Activated naive CD8-positive, alpha-beta T cell treated with anti-CD3 and anti-CD28 coated beads, Interleukin-2, amount 10 ng/mL, durations not matched to agents 7 days and 5 days (primary cell): ENCODE measurements around the gene NRXN2. TPM values are rescaled to one million over a fixed set of nuclear protein-coding genes. Genes with fewer than 3 reads are reported as not detected.

Source experiments
- ATAC-seq: fragments of 150-1000 bp; cut with Tn5 transposase; one replicate; pipeline ENCODE4 v1.10.0; 2021; ENCODE audit warnings: low read depth, moderate library complexity
- POLR2A ChIA-PET: fragments of 350-600 bp; sonication (Branson Sonifier 250); formaldehyde crosslinking; loops from one replicate; lab custom pipeline; 2021; ENCODE audit warnings: antibody characterized with exemption; lab: Charles Lee
- DNase-seq: peaks from one replicate; pipeline ENCODE4 v3.0.0; 2021
- H3K27ac Mint-ChIP-seq: one replicate; pipeline ENCODE4 v1.8.0; 2022; ENCODE audit warnings: mild to moderate bottlenecking, mixed read lengths
- H3K27me3 Mint-ChIP-seq: one replicate; pipeline ENCODE4 v1.8.0; 2022; ENCODE audit warnings: mild to moderate bottlenecking, moderate library complexity, mixed read lengths
- H3K36me3 Mint-ChIP-seq: one replicate; pipeline ENCODE4 v1.8.0; 2021; ENCODE audit warnings: mild to moderate bottlenecking, mixed read lengths
- H3K4me1 Mint-ChIP-seq: one replicate; pipeline ENCODE4 v1.8.0; 2021; ENCODE audit warnings: mixed read lengths
- H3K4me3 Mint-ChIP-seq: one replicate; pipeline ENCODE4 v1.8.0; 2022; ENCODE audit warnings: mild to moderate bottlenecking, moderate library complexity, mixed read lengths
- H3K9me3 Mint-ChIP-seq: one replicate; pipeline ENCODE4 v1.8.0; 2021; ENCODE audit warnings: mixed read lengths
- total RNA-seq, 2 experiments: library from RNA; stranded (reverse); gene quantifications; one replicate each; pipeline ENCODE4 v1.2.3, GENCODE V29; 2021

Gene NRXN2
- total RNA-seq, 2 experiments from 2014 or later, result 0.36 TPM; not detected in 1

DNA sequence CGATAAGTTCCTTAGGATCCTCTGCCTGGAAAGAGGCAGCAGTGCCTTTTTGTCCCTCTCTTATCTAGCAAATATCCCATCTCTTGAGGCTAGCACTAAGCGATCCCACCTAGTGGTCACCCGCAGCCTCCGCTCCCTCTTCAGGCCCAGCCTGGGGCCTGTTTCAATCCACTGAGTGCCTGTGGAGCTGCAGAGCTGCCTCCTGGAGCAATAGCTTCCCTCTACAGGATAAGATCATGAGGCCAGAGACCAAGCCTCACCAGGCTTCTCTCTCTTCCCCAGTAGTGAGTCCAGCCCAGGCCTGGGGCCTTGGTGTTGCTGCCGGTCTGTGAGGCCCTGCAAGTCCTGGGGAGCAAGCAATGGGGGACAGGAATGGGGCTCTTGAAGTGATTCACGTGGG lies 66.1 kb downstream of the NRXN2 start:
- Mint-ChIP-seq H3K27ac (no peak overlapping the region), H3K4me1 (peaks cover 4% of the 10 kb centered on the region), H3K27me3 (peaks cover 11% of the 10 kb centered on the region), H3K36me3 (no peaks in the 10 kb centered on the region), H3K9me3 (no peaks in the 10 kb centered on the region), H3K4me3 (no peak overlapping the region)
- ATAC-seq (no peak), DNase-seq (no peak)
- POLR2A ChIA-PET, result no interaction called here

GRCh38 chr11:64655941-64656601 lies 66.9 kb downstream of the NRXN2 start:
- POLR2A ChIA-PET, result no interaction called here
- H3K27ac Mint-ChIP-seq, result no peak overlapping the region
- H3K27me3 Mint-ChIP-seq, result peaks cover 8% of the 10 kb centered on the region
- H3K36me3 Mint-ChIP-seq, result no peaks in the 10 kb centered on the region
- H3K4me3 Mint-ChIP-seq, result no peak overlapping the region
- no peaks in the 10 kb centered on the region for H3K9me3 Mint-ChIP-seq
- peaks cover 4% of the 10 kb centered on the region for H3K4me1 Mint-ChIP-seq
- DNase-seq (no peak), ATAC-seq (no peak)

- H3K4me1 Mint-ChIP-seq, result peaks cover 4% of the 10 kb centered on the region
- H3K27ac Mint-ChIP-seq, result no peak overlapping the region
- H3K4me3 Mint-ChIP-seq, result no peak overlapping the region
- ATAC-seq, result no peak
- peaks cover 8% of the 10 kb centered on the region for H3K27me3 Mint-ChIP-seq
- DNase-seq, result no peak
- POLR2A ChIA-PET, result no interaction called here
- H3K9me3 Mint-ChIP-seq, result no peaks in the 10 kb centered on the region
- no peaks in the 10 kb centered on the region for H3K36me3 Mint-ChIP-seq
These were observed 67.9 kb downstream of the NRXN2 start for GRCh38 chr11:64654958-64655541.

- DNase-seq (no peak), ATAC-seq (no peak)
- Mint-ChIP-seq H3K27me3 (peaks cover 8% of the 10 kb centered on the region), H3K36me3 (no peaks in the 10 kb centered on the region), H3K27ac (no peak overlapping the region), H3K4me3 (no peak overlapping the region), H3K4me1 (peaks cover 4% of the 10 kb centered on the region), H3K9me3 (no peaks in the 10 kb centered on the region)
- POLR2A ChIA-PET, result no interaction called here
These were observed 68.6 kb downstream of the NRXN2 start for GRCh38 chr11:64654439-64654838.

DNA sequence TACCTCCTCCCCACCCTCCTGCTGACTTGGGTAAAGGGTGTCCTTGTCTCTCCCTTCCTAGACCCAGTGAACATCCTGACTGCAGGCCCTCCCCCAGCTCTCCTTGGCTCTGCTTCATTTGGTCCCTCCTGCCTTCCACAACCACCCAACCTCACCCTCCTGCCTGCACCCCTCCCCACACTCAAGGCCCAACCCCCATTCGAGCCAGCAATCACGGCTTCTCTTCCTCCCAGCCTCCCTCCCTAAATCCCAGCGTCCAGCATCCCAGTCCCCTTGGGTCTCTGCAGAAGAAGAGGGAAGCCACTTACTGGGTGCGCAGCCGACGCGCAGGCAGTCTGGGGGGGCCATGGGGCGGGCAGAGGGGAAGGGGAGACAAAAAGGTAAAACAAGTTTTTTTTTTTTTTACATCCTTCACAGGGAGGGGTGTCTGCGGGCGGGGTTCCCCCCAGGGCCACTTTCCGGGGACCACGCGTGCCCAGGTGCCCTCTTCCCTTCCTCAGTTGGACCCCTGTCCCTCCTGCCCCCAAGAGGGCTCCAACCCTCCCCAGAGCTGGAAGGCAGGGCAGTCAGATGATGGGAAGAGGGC lies 69.5 kb downstream of the NRXN2 start:
- ATAC-seq (no peak), DNase-seq (no peak)
- peaks cover 4% of the 10 kb centered on the region for H3K4me1 Mint-ChIP-seq
- POLR2A ChIA-PET, result no interaction called here
- H3K4me3 Mint-ChIP-seq, result no peak overlapping the region
- H3K9me3 Mint-ChIP-seq, result no peaks in the 10 kb centered on the region
- no peaks in the 10 kb centered on the region for H3K36me3 Mint-ChIP-seq
- H3K27me3 Mint-ChIP-seq, result peaks cover 11% of the 10 kb centered on the region
- H3K27ac Mint-ChIP-seq, result no peak overlapping the region

DNA sequence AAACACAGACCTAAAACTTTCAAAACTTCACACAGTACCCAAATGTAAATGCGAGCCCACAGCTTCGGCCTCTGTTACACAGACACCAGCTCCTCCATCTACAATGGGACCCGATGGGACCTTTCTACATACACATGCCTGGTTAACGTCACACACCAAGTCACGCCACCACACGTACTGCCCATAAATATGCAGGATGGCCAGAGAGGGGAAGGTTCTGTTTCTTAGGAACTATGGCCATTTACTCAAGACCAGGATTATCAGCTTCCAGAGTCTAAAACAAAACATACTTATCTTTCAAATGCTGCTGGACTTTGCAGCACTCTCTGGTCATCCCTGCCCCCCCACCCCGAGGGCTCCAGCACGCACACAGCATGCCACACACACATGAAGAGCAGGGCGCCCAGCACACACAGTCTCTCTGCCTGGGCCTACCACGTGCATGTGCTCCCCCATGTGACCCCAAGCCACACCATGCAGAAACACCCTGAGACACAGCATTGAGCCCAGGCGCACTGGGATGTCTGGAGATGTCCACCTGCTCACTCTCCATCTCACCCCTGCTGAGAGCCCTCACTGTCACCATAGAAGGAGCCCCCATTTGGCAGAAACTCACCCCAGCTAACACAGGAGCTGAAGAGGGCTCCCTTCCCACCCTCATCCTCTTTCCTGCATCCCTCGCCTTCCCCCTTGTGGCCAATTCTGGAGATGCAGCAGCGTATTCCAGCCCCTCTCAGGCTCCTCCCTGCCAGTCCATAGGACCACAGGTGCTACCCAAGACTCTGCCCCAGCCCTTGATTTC lies 70.2 kb downstream of the NRXN2 start:
- Mint-ChIP-seq H3K9me3 (no peaks in the 10 kb centered on the region), H3K27me3 (peaks cover 11% of the 10 kb centered on the region), H3K4me1 (peaks cover 4% of the 10 kb centered on the region), H3K4me3 (no peak overlapping the region), H3K27ac (no peak overlapping the region), H3K36me3 (no peaks in the 10 kb centered on the region)
- POLR2A ChIA-PET, result no interaction called here
- ATAC-seq (peak; percentile 78), DNase-seq (peak; percentile 80)

- POLR2A ChIA-PET, result no interaction called here
- no peak for DNase-seq
- Mint-ChIP-seq H3K9me3 (no peaks in the 10 kb centered on the region), H3K27me3 (peaks cover 14% of the 10 kb centered on the region), H3K4me3 (no peak overlapping the region), H3K36me3 (no peaks in the 10 kb centered on the region), H3K27ac (no peak overlapping the region), H3K4me1 (peaks cover 2% of the 10 kb centered on the region)
- ATAC-seq, result no peak
These were observed 72.0 kb downstream of the NRXN2 start for GRCh38 chr11:64650923-64651523.

GRCh38 chr11:64649291-64649697 lies 73.7 kb downstream of the NRXN2 start:
- Mint-ChIP-seq H3K9me3 (no peaks in the 10 kb centered on the region), H3K4me3 (no peak overlapping the region), H3K27me3 (peaks cover 21% of the 10 kb centered on the region), H3K27ac (no peak overlapping the region), H3K4me1 (peaks cover 5% of the 10 kb centered on the region), H3K36me3 (no peaks in the 10 kb centered on the region)
- DNase-seq (no peak), ATAC-seq (no peak)
- POLR2A ChIA-PET, result interaction anchor here (1.4 kb wide), 1 partner anchor 344 kb away, joined by 3 read pairs; the partner anchor contains the start of gene ESRRA

DNA sequence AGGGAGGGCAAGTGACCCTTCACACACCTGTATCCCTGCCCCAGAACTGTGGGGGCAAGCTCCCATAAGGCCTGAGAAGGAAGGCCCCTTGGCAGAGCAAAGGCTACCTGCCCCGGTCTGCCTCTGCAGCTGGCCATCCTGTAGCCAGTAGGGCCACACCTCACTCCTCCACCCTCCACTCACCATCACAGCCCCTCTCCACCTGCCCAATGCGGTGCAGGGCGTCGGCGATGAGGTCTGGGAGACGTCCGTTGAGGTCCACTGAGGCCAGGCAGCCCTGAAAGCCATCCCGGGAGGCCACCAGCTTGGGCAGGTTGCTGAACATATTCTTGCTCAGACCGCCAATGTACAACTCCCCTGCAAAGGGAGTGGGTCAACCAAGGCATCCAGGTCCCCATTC lies 74.4 kb downstream of the NRXN2 start:
- H3K27me3 Mint-ChIP-seq, result peaks cover 27% of the 10 kb centered on the region
- no peak overlapping the region for H3K27ac Mint-ChIP-seq
- no peaks in the 10 kb centered on the region for H3K36me3 Mint-ChIP-seq
- peaks cover 7% of the 10 kb centered on the region for H3K4me1 Mint-ChIP-seq
- H3K9me3 Mint-ChIP-seq, result no peaks in the 10 kb centered on the region
- ATAC-seq (no peak), DNase-seq (no peak)
- no peak overlapping the region for H3K4me3 Mint-ChIP-seq
- POLR2A ChIA-PET, result no interaction called here

DNA sequence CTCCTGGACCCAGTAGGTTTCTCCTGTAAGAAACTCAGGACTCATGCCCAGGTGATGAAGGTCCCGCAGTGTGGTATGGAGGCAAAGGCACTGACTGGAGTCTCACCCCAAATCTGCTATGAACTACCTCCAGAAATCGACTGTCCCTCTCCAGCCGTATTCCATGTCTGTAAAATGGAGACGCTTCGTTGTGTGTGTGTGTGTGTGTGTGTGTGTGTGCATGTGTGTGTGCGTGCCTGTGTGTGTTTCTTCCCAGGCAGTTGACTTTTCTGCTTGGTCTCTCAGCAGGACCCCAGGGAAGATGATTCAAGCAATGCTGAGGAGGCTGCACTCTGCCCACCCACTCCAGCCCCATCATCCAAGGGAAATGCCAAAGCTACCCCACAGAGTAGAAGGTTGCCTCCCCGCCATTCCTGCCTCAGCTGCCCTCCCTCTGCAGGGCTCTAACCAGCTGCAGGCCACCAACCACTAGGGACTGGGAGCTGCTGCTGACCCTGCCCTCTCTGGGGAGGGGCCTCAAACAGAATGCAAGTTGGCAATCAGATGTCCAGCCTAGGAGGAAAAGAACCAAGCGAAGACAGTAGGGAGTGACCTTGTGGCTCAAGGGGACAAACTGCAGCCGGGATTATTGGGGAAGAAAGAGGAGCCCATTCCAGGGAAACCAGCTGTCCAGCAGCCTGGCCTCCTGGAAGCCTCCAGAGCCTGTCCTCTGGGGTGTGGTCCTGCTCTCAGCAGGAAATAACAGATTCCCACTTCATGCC lies 75.8 kb downstream of the NRXN2 start:
- Mint-ChIP-seq H3K27ac (no peak overlapping the region), H3K4me3 (no peak overlapping the region), H3K36me3 (no peaks in the 10 kb centered on the region), H3K9me3 (no peaks in the 10 kb centered on the region), H3K4me1 (peaks cover 4% of the 10 kb centered on the region), H3K27me3 (peaks cover 29% of the 10 kb centered on the region)
- no peak for ATAC-seq
- POLR2A ChIA-PET, result no interaction called here
- DNase-seq, result no peak

DNA sequence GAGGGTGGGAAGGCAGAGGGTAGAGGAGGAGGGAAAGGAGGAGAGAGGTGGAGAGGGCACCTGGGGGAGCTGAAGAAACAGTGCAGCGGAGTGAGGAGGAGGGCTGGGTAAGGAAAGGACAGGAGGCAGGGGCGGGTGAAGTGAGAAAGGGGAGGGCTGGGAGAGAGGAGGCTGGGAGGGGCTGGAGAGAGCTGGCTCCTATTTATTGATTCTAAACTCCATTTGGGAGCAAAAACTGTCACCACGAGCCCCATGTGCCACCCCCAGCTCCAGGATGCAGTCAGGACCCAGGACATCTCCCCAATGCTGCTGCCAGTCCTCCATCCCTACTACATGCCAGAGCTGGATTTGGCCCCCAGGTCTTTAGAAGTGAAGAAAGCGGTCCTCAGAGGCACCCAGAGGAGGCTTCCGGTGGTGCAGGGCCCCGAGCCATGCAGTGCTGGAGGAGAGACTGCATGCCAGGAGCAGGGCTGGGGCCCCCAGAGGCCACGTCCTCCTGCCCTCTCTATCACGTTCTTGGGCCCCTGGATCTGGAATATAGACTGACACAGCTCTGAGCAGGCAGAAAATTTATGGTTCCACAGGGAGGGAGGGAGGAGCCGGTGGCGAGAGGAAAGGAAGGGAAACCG lies 78.2 kb downstream of the NRXN2 start:
- POLR2A ChIA-PET, result no interaction called here
- no peak overlapping the region for H3K4me3 Mint-ChIP-seq
- ATAC-seq, result peak; percentile 57

GRCh38 chr11:64643920-64644646 lies 78.9 kb downstream of the NRXN2 start:
- no peak for ATAC-seq
- no peaks in the 10 kb centered on the region for H3K9me3 Mint-ChIP-seq
- peaks cover 4% of the 10 kb centered on the region for H3K4me1 Mint-ChIP-seq
- POLR2A ChIA-PET, result no interaction called here
- peaks cover 25% of the 10 kb centered on the region for H3K27me3 Mint-ChIP-seq
- no peak overlapping the region for H3K4me3 Mint-ChIP-seq
- DNase-seq, result no peak
- no peak overlapping the region for H3K27ac Mint-ChIP-seq
- H3K36me3 Mint-ChIP-seq, result no peaks in the 10 kb centered on the region

More for the DNA sequence above, 78.2 kb downstream of the NRXN2 start:
- DNase-seq, result no peak
- no peaks in the 10 kb centered on the region for H3K36me3 Mint-ChIP-seq
- peaks cover 29% of the 10 kb centered on the region for H3K27me3 Mint-ChIP-seq
- peaks cover 4% of the 10 kb centered on the region for H3K4me1 Mint-ChIP-seq
- no peak overlapping the region for H3K27ac Mint-ChIP-seq
- H3K9me3 Mint-ChIP-seq, result no peaks in the 10 kb centered on the region
